T1000 (cell line): Measurements from ENCODE around the gene FANCC.

ENCODE experiments used
- DNase-seq: peaks from one replicate; lab custom pipeline; 2025; ENCODE audit warnings: mixed read lengths; lab: John Stamatoyannopoulos, UW

Gene FANCC

DNA sequence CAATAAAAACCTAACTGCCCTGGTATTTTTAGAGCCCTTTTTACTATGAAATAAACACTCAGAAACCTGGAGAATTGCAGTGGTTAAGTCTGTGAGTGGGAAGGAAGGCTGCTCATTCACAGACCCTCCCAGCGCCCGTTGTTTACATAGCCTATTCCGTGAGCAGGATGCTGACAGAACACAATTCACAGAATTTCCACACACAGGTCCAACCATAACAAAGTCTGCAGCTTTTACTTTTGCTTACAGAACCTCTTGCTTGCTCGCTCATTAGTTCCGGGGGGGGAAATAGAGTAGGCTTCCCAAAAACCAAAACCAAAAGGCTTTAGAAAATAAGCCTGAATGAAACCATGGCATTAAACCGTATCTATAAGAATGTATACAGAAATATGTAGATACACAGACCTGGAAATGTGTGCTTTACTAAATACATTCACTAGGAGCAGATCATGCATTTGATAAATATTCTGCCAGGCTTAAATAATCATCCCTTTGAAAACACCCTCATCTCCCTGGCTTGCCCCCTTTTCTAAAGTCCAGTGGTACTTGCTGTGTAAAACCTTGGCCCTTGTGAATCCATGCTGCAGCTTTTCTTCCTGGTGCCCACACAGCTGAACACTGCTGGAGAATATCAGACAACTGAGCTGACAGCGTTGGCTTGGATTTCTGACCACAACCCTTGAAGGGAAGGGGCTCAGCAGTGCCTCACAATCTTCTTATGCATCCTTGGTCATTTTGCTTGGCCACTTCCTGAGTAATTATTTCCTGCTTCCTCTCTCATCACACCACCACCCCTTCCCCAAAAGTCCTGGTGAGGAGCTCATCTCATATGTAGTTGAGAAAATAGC is 128.0 kb downstream of the FANCC start:
- no peak for DNase-seq

DNA sequence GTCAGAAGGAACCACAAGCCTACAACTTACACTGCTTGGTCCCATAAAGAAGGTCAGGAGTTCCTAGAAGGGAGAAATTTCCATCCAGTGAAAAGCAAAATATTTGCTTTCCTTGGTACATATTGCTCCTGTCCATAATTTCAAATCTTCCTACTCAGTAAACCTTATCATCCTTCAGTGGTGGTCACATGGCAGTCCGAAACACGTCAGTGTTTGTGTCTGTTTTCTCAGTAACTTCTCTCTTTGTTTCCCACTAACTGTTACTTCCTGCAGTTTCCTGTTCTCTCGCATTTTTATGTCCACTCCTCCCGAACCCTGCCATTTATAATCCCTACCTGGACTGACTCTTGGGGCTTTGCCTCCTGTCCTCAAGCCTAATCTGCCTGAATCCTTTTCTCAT is 129.1 kb downstream of the FANCC start:
- no peak for DNase-seq

DNA sequence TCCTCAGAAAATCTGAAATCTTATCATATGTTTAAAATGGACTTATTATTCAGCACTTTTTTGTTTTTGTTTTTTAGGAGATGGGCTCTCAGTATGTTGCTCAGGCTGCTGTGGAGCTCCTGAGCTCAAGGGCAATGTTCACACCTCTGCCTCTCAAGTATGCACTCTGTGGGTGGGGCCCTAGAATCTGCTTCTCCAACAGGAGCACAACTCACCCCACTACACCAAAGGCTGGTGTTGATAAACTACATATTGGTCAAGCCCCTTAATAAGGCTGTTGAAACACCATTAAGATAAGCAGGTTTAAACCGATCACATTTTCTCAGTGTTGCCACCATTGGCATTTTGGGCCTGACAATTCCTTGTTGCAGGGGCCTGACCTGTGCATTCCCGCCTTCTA is 131.6 kb downstream of the FANCC start:
- no peak for DNase-seq

DNA sequence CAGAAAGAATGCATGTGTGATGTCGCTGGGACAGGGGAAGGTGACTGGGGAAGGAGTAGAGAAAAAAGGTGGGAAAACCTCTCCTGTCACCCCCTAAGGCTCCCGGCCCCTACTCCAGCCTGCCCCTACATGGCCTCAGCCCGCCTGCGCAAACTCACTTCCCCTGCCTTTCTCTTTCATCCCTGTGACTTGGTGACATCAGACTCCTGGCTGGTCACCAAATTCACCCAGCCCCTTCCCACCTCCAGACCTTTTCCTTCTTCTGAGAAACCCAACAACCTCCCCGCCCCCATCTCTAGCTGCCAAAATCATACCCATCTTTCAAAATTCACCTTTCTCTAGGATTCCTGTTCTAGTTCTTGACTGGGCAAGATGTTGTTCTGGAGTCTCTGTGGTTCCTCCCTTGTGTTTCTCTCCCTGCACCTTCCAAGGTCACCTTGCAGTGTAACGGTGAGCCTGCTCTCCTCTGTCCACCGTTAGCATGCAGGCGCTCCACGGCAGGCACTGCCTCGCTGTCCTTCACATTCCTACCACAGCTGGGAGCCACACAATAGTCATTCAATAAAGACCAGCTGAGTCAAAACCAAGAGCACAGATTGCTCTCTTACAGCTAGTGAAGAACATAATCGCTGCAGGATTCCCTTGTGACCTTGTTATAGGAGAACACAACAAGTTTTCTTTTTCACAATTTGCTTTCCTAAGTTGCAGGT is 134.5 kb downstream of the FANCC start:
- no peak for DNase-seq

DNA sequence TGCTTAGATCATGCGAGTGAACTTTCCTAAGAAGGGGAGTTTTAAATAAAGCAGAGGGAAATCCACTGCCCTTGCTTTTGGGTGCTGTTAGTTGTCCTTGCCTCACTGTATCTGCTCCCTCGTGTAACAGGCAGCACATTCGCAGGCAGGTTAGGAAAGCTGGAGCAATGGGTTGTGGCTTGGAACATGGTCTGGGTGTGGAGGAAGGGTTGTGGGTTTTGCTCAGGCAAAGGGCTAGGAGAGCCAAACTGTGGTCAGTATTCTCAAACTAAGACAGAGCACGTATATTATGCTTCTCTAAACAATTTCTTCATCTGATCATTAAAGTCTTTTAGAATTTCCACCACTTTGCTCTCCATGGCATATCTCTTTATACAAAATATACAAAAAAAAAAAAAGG is 135.7 kb downstream of the FANCC start:
- no peak for DNase-seq

DNA sequence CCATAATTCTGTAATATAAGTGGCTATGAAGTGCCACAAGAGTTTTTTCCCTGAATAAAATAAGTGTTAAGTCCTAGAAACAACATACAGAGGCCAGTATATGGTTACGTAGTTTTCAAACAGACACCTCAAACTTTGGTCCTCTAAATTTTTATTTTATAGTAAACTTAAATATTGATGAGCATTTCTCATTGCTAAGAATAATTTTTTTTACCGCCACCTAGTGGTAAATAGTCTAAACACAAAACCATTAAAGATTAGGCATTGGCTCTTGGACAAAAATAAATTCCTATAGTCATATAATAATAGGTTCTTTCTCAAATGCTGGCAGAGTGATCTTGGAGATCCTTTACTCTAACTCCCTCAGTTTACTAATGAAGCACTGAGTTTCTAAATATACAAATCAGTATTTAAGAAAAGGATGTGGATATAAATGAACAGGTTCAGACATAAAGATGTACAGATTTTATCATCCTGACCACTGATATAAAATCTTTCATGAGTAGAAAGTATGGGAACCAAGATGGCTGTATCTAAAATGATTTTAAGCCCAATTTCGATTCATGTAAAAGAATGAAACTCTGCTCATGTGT is 136.2 kb downstream of the FANCC start:
- DNase-seq = no peak

DNA sequence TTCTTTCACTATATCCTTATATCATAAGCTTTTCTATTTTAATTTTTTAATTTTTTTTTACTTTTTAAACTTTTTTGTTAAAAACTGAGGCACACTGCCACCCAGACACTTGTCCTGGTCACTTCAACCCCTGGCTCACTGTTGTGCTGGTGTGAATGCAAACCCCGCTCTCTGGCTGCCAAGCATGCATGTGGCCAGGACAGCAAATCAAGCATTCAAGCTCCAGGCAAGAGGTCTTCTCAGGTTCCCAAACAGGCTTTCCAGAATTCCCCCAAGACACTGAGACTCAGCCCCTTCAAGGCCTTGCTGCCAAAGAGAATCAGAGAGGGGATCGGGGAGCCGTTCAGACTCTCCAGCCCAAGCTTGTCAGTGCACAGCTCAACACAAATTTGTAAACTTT is 139.9 kb downstream of the FANCC start:
- no peak for DNase-seq

DNA sequence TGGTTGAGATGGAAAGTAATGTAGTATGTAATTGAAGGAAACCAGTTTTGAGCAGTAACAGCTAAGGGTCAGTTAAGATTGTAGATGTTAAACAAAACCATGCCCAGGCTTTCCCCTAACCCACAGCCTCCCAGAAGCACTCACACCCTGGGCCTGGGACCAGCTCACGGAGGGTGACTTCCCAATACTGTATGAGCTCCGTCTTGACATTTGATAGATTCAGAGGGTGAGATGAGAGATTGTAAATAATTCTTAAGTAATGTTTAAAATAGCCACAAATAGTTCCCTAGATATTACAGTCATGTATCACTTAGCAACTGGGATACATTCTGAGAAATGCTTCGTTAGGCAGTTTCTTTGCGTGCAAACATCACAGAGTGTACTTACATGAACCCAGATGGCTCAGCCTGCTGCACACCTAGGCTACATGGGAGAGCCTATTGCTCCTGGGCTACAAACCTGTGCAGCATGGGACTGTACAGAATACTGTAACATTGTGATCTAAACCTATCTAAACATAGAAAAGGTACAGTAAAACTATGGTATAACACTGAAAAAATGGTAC is 140.7 kb downstream of the FANCC start:
- no peak for DNase-seq

DNA sequence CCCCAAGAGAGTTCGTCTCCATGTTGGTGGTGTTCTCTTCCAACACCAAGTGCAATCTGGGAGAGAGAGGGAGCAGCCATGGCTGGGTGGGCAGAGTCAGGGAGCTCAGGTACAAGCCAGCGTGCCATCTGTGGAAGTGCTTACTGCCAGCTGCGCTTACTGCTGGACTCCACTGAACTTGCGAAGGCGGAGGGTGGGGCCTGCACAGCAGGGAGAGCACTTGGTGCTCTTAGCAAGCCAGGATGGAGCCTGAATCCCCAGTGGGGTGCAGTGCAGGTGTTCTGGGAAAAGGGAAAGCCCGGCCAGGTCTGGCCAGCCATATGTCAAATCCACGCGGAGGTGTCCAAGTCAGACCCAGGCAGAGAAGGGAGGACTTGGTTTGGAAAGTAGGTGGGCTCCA is 142.0 kb downstream of the FANCC start:
- no peak for DNase-seq

DNA sequence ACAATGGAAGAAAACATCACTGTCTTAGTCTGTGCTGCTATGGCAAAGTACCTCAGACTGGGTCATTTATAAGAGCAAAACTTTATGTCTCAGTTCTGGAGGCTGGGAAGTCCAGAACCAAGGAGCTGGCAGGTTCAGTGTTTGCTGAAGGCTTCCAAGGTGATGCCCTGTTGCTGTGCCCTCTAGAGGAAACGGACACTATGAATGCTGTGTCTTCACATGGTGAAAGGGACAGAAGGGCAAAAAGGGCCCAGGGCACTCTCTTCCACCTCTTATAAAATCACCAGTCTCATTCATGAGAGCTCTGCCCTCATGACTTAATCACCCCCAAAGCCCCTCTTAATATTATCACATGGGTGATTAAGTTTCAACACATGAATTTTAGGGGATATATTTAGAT is 143.5 kb downstream of the FANCC start:
- DNase-seq = no peak

DNA sequence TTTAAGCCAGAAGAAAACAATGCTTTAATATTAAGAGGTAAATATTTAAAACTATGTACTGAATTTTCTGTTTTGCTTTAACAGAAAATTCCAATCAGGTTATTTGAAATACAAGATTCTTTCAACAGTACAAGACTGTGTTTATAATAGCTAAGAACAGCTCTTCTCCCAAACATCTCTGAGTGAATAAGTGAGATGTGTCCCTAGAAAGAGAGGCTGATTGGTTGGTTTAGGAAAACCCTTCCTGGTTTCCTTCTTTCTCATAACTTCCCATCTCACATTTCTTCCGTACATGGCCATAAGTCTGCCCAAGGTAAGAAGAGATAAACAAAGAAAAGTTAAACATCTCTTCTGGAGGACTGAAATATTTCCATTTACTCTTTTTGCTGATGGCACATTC is 145.9 kb downstream of the FANCC start:
- no peak for DNase-seq

DNA sequence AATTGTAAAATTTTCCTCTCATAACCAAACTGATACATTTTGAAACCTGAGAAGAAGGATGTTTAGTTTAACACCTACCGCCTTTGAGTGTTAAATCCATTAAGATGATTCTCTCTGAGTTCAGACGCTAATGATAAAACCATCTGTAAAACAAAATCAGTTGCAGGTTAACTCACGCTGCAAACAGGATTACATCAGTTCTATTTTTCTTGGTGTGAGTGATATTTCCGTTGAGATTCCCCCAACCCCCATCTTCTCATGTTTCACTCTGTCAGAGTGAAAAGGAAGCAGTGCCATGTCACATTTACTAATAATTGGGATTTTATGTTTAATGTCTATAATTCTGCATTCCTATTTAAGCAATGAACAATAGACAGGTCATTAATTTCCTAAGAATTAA is 146.5 kb downstream of the FANCC start:
- no peak for DNase-seq

DNA sequence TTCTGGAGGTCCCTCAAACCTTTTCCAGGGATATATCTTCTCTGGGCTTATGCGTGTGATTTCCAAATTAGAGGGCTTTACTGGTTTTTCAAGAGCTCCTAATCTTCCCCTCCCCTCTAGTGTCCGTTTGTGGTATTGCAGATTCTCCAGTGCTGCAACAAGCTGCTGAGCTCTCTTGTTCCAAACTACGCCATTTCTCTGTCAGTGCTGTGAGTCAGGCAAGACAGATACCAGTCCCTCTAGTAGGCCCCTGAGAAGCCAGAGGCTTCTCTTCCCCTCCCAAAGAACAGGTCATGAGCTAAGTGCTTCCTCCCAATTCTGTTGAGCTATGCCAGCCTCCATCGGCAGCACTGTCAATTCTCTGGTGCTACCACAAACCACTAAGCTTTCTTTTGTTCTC is 149.5 kb downstream of the FANCC start:
- peak; percentile 47 for DNase-seq

DNA sequence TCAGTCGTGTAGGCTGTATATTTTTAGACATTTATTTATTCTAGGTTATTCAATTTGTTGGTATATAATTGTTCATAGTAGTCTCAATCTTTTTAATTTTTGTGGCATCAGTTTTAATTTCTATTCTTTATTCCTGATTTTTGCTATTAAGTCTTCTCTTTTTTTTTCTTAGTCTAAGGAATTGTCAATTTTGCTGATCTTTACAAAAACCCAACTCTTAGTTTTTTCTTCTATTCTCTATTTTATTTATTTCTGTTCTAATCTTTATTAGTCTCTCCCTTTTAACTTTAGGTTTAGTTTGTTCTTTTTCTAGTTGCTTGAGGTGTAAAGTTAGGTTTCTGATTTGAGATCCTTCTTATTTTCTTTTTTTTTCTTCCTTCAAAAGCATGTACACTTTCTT is 152.5 kb downstream of the FANCC start:
- no peak for DNase-seq

DNA sequence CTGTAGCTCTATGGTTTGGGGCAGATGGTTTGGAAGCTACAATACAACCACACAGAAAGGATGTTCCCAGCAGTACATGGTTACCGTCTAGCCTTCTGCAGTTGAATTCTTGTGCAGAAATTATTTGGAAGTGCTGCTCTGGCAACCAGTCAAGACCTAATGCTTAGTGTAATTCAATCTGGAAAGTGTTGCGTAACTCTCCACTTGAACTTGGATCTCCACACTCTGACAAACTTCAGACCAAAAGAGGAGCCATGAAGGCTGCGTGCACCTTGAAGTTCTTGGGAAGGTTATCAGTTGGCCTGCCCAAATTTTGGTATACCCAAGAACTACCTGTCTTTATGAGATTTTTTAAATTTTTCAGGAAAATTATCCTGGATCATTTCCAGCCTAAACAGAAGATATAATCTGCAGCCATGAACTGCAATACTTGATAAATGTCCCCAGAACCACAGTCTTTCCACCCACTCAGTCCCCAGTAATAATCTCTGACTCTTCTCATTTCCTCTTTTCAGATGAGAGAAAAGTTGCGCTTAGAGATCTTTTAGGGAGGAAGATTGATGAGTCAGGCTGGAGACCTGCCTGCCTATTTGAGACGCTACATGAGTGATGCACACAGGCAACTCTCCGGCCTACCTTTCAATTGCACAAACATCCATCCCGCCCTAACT is 159.9 kb downstream of the FANCC start:
- DNase-seq = no peak

DNA sequence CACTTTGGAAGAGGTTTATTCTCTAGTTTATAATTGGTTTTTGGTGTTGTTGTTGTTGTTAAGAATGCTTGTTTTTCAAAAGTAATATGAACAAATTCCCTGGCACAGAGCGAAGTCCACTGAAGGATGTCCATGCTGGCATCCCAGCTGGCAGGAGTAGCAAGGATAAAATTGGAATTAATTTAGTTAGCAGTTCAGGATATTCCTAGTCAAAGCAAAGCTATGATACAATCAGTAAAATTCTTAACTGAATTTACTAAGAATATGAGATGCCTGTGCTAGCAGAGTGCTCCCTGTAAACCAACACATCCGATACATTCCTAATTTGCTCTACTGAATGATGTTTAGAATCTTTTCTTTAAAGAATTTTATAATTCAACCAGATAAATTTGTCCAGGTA is 161.4 kb downstream of the FANCC start:
- DNase-seq = no peak

DNA sequence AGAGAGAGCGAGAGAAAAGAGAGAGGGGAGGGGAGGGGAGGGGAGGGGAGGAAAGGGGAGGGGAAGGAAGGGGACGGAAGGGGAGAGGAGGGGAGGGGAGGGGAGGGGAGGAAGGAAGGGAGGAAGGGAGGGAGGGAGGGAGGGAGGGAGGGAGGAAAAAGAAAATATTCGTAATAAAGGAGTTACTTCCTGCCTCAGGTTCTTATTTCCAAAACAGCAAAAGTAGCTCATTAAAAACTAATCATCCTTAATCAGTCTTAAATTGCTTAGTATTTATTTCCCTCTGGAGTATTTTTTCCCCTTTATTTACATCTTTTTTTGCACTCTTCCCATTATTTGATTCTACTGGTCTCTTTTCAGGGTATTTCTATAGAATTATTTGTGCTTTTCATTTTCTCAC is 162.3 kb downstream of the FANCC start:
- no peak for DNase-seq

DNA sequence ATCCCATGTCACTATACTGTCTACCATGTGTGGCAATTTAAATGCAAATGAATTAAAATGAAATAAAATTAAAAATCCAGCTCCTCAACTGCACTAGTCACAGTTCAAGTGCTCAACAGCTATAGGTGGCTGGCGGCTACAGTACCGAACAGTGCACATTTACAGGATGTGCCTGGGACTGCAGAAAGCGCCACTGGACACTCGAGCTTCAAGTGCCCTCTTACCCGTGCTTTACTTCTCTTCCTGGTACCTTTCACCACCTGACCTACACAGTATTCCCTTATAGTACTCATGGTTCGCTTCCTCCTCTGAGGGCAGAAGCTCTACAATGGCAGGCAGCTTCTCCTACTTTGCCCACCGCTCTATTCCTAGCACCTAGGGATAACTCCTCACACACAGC is 166.6 kb downstream of the FANCC start:
- DNase-seq = no peak

DNA sequence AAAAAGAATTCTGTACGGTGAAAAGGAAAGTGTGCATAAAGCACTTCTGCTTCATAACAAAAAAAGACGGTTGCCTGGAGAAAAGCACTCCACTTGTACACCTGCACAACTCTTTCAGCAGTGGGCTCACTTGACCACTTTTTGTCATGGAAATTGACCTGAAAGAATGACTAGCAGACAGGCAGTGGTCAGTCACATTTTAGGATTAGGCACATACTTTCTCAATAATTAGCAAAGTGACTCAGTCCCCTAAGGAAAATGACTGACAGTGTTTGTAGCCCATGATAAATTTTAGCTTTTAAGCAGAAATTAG is 169.3 kb downstream of the FANCC start:
- no peak for DNase-seq

DNA sequence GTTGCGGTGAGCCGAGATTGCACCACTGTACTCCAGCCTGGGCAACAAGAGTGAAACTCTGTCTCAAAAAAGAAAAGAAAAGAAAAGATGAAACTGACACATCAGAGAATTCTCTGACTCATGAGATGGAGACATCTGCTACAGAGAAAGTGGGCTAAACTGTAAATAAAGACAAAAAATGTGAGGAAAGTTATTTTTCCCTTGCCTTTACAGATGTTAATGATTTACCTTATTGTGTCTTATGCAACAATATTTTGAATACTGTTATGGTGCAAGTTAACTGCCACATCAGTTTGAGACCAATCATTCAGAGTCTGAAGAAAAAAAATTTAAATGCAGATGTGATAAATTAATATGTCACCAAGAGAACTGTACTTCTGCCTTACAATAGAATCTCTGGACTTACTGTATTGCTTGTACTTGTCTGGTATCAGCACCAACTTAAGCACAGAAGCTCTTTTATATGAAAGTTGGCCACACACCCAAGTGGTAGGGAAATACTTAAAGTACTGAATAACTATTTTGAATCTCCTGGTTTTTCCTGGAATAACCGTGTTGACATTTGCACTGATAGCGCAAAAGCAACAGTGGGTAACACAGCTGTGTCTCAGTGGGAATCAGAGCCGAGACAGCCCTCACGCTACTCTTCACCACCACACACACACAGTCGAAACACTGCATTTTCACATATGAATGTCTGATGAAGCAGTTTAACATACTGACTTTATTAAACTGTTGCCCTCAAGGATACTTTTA is 169.9 kb downstream of the FANCC start:
- DNase-seq = no peak

DNA sequence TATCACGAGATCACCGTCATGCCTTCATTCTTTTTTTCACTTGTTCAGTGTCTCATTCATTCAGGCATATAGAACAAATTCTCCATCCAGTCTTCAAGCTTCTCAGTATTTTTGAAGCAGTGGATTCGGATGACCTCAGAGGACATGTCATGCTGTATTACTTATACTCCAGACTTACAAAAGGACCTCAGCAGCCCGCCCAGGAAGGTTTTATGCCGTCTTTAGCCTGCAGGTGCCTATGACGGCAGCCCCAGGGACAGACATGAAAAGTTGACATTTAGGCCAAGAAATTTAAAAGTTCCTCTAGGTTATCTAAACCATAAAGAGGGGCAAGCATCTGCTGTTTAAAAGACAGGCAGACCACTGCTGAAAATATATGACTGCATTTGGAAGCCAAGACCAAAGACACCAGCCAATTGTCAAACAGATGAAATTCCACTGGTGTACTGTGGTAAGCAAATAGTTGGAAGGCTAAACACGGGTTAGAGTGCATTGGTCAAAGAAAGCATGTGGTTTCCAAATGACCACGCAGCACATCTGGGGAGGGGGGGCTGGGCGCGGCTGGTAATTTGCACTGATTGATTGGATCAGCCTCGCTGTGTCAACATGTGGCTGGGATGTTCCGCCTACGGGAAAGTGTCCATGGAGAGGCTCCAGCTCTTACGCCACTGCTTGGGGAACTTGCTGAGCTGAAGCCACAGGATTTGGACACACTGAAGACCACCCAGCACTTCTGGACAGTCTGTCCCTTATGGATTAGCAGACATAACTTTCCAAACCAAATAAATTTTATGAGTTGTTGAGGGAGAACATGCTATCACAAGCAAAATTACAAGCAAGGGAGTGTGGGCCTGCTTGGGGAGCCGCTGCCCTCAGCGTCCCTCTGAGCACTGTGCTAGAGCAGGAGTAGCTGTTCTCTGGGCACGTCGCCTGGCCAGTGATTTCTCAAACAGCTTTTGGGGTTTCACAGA is 173.6 kb downstream of the FANCC start:
- no peak for DNase-seq
